Measurements from ENCODE around the gene GINS2.

GRCh38 chr16:85724126-85724879 is 35.5 kb upstream of the GINS2 start:
- TF ChIP-seq, protein P1, sequence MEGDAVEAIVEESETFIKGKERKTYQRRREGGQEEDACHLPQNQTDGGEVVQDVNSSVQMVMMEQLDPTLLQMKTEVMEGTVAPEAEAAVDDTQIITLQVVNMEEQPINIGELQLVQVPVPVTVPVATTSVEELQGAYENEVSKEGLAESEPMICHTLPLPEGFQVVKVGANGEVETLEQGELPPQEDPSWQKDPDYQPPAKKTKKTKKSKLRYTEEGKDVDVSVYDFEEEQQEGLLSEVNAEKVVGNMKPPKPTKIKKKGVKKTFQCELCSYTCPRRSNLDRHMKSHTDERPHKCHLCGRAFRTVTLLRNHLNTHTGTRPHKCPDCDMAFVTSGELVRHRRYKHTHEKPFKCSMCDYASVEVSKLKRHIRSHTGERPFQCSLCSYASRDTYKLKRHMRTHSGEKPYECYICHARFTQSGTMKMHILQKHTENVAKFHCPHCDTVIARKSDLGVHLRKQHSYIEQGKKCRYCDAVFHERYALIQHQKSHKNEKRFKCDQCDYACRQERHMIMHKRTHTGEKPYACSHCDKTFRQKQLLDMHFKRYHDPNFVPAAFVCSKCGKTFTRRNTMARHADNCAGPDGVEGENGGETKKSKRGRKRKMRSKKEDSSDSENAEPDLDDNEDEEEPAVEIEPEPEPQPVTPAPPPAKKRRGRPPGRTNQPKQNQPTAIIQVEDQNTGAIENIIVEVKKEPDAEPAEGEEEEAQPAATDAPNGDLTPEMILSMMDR (conservative IDR thresholded peaks at IDR 0.05), result no peak
- no peak for TF ChIP-seq EZH2 (IDR thresholded peaks at IDR 0.05; ENCODE audit: low read depth)
